Hepatocyte (in vitro differentiated cells): ENCODE data around the gene CCDC136. TPM values are rescaled to one million over a fixed set of nuclear protein-coding genes. Genes with fewer than 3 reads are reported as not detected.

Experiments used
- DNase-seq: peaks from one replicate; pipeline ENCODE4 v3.0.0-alpha.2; 2016; ENCODE audit warnings: low spot score
- H2AFZ ChIP-seq: fragments of 200-600 bp; sonication (generic); 2 replicates; pipeline ENCODE4 v1.6.0; 2016; ENCODE audit warnings: antibody characterized with exemption, mild to moderate bottlenecking
- H3K27ac ChIP-seq: fragments of 200-600 bp; sonication (generic); 2 replicates; pipeline ENCODE4 v1.5.1; 2016; ENCODE audit warnings: mild to moderate bottlenecking
- H3K27me3 ChIP-seq: fragments of 200-600 bp; sonication (generic); 2 replicates; pipeline ENCODE4 v1.6.1; 2016
- H3K36me3 ChIP-seq: fragments of 200-600 bp; sonication (generic); replicated peaks from 2 replicates; pipeline ENCODE4 v1.5.1; 2016; ENCODE audit warnings: low read depth; ENCODE audit not compliant: insufficient read depth
- H3K4me1 ChIP-seq: fragments of 200-600 bp; sonication (generic); 2 replicates; pipeline ENCODE4 v1.5.1; 2016; ENCODE audit warnings: mild to moderate bottlenecking, moderate library complexity; ENCODE audit not compliant: insufficient read depth
- H3K4me2 ChIP-seq: fragments of 200-600 bp; sonication (generic); 2 replicates; pipeline ENCODE4 v1.6.0; 2016
- H3K4me3 ChIP-seq: fragments of 200-600 bp; sonication (generic); 2 replicates; pipeline ENCODE4 v1.5.1; 2016; ENCODE audit warnings: mild to moderate bottlenecking
- H3K79me2 ChIP-seq: fragments of 200-600 bp; sonication (generic); 2 replicates; pipeline ENCODE4 v1.6.0; 2017; ENCODE audit warnings: mild to moderate bottlenecking
- H3K9me2 ChIP-seq: fragments of 200-600 bp; sonication (generic); replicated peaks from 2 replicates; pipeline ENCODE4 v1.6.0; 2017; ENCODE audit warnings: mild to moderate bottlenecking; ENCODE audit not compliant: insufficient read depth
- H3K9me3 ChIP-seq: fragments of 200-600 bp; sonication (generic); 2 replicates; pipeline ENCODE4 v1.5.1; 2016; ENCODE audit warnings: low read depth, mild to moderate bottlenecking
- H4K20me1 ChIP-seq: fragments of 200-600 bp; sonication (generic); 2 replicates; pipeline ENCODE4 v1.6.0; 2016; ENCODE audit warnings: mild to moderate bottlenecking; ENCODE audit not compliant: insufficient read depth, poor library complexity, severe bottlenecking
- EZH2 ChIP-seq: fragments of 200-600 bp; sonication (generic); IDR thresholded peaks from 2 replicates; pipeline ENCODE4 v1.6.1; 2016; ENCODE audit warnings: antibody characterized with exemption, mild to moderate bottlenecking, borderline replicate concordance
- EZH2phosphoT487 ChIP-seq: fragments of 200-600 bp; sonication (generic); IDR thresholded peaks from one replicate; pipeline ENCODE4 v1.6.1; 2018; ENCODE audit warnings: antibody characterized with exemption, mild to moderate bottlenecking, low read depth, moderate library complexity; ENCODE audit not compliant: unreplicated experiment, severe bottlenecking
- WGBS: methylation state at CpG from one replicate; pipeline ENCODE4 v1.1.6; 2016; ENCODE audit warnings: low lambda C conversion rate; ENCODE audit errors: missing lambda C conversion rate; 5-methylcytosine and 5-hydroxymethylcytosine counted together
- polyA plus RNA-seq: library from polyadenylated mRNA; unstranded; fragments of >200 nt; fragmentation: Nextera tagmentation; extraction: Ambion mirVana; gene quantifications from 2 replicates; pipeline ENCODE4 v1.2.1, GENCODE V29; 2016
- total RNA-seq: library from RNA; depleted of rRNA; stranded (reverse); fragments of >200 nt; gene quantifications from 2 replicates; pipeline ENCODE4 v1.2.3, GENCODE V29; 2014
- TF ChIP-seq, protein P1 (sequence below): fragments of 200-600 bp; sonication (generic); IDR thresholded peaks from 2 replicates; pipeline ENCODE4 v1.5.1; 2016; ENCODE audit warnings: antibody characterized with exemption, mild to moderate bottlenecking; ENCODE audit not compliant: poor library complexity

CCDC136 gene
- total and polyA plus RNA-seq, 2 experiments from 2014 or later, result 3.8 to 5.6 TPM

- no peaks in the 10 kb centered on the region for H3K9me2 ChIP-seq
- TF ChIP-seq, protein P1, sequence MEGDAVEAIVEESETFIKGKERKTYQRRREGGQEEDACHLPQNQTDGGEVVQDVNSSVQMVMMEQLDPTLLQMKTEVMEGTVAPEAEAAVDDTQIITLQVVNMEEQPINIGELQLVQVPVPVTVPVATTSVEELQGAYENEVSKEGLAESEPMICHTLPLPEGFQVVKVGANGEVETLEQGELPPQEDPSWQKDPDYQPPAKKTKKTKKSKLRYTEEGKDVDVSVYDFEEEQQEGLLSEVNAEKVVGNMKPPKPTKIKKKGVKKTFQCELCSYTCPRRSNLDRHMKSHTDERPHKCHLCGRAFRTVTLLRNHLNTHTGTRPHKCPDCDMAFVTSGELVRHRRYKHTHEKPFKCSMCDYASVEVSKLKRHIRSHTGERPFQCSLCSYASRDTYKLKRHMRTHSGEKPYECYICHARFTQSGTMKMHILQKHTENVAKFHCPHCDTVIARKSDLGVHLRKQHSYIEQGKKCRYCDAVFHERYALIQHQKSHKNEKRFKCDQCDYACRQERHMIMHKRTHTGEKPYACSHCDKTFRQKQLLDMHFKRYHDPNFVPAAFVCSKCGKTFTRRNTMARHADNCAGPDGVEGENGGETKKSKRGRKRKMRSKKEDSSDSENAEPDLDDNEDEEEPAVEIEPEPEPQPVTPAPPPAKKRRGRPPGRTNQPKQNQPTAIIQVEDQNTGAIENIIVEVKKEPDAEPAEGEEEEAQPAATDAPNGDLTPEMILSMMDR, result no peak
- TF ChIP-seq EZH2 (no peak), EZH2phosphoT487 (no peak)
- H3K27ac ChIP-seq, result no peak overlapping the region
- H3K9me3 ChIP-seq, result no peaks in the 10 kb centered on the region
- H2AFZ ChIP-seq, result no peak overlapping the region
- no peaks in the 10 kb centered on the region for H4K20me1 ChIP-seq
- no peak for DNase-seq
- H3K27me3 ChIP-seq, result no peaks in the 10 kb centered on the region
- WGBS, result 85% methylated on average over 3 of the region's 3 CpGs
- H3K4me3 ChIP-seq, result no peak overlapping the region
- no peak overlapping the region for H3K4me2 ChIP-seq
- H3K79me2 ChIP-seq, result no peaks in the 10 kb centered on the region
- H3K36me3 ChIP-seq, result no peaks in the 10 kb centered on the region
- H3K4me1 ChIP-seq, result no peaks in the 10 kb centered on the region
Observed at GRCh38 chr7:128818694-128819093, 26.9 kb downstream of the CCDC136 start.

- WGBS, result 93% methylated on average over 4 of the region's 4 CpGs
- no peaks in the 10 kb centered on the region for H3K9me3 ChIP-seq
- no peaks in the 10 kb centered on the region for H3K9me2 ChIP-seq
- no peak for DNase-seq
- H3K4me2 ChIP-seq, result no peak overlapping the region
- no peak overlapping the region for H3K27ac ChIP-seq
- H4K20me1 ChIP-seq, result no peaks in the 10 kb centered on the region
- H3K4me1 ChIP-seq, result no peaks in the 10 kb centered on the region
- H3K36me3 ChIP-seq, result no peaks in the 10 kb centered on the region
- H3K27me3 ChIP-seq, result no peaks in the 10 kb centered on the region
- no peak overlapping the region for H2AFZ ChIP-seq
- TF ChIP-seq, protein P1, result no peak
- TF ChIP-seq EZH2phosphoT487 (no peak), EZH2 (no peak)
- H3K4me3 ChIP-seq, result no peak overlapping the region
- no peaks in the 10 kb centered on the region for H3K79me2 ChIP-seq
Observed at GRCh38 chr7:128821724-128822123, 30.0 kb downstream of the CCDC136 start.

DNA sequence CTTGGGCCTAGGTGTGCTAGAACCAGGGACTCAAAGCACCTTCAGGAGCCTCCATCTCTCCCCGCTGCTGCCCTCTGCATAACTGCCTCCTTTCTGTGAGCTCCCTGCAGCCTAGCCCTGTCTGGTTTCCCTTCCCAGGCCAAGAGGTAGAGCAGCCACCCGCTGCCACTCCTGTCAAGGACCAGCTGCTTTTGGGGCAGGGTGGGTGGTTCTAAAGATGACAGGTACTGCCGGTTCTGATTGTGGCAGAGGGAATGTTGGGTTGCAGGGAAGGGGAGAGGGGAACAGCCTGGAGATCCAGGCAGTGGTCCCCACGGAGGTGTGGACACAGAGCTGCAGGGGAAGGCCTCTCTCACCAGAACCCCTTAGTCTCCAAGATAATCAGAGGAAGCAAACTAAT, 34.7 kb downstream of the CCDC136 start:
- Histone ChIP-seq H3K27me3 (peaks cover 6% of the 10 kb centered on the region), H3K4me2 (no peak overlapping the region), H3K27ac (peak overlapping the region; percentile 89), H3K4me3 (no peak overlapping the region), H3K36me3 (no peaks in the 10 kb centered on the region), H3K4me1 (peaks cover 34% of the 10 kb centered on the region), H2AFZ (no peak overlapping the region), H3K9me3 (no peaks in the 10 kb centered on the region), H4K20me1 (no peaks in the 10 kb centered on the region), H3K79me2 (peaks cover 2% of the 10 kb centered on the region), H3K9me2 (no peaks in the 10 kb centered on the region)
- WGBS, result 84% methylated on average over 4 of the region's 4 CpGs
- TF ChIP-seq, protein P1, result no peak
- no peak for TF ChIP-seq EZH2phosphoT487
- no peak for TF ChIP-seq EZH2
- no peak for DNase-seq

DNA sequence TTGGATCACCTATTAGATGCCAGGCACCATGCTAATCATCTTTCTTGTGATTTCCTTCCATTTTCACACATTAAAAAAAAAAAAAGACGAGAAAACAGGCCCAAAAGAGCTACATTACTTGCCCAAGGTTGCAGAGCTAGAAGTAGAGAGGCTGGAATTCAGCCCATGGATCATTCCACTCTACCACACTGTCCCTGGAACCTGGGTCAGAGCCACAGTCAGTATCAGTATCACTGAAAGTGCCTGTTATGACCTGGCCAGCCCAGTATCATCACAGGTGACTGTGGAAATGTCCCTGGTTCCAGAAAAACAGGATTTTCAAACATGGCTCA, 35.1 kb downstream of the CCDC136 start:
- no peaks in the 10 kb centered on the region for H3K9me2 ChIP-seq
- no peaks in the 10 kb centered on the region for H4K20me1 ChIP-seq
- peaks cover 2% of the 10 kb centered on the region for H3K79me2 ChIP-seq
- peaks cover 37% of the 10 kb centered on the region for H3K4me1 ChIP-seq
- no peak for DNase-seq
- H3K27ac ChIP-seq, result peak overlapping the region; percentile 89
- H3K4me2 ChIP-seq, result no peak overlapping the region
- peaks cover 6% of the 10 kb centered on the region for H3K27me3 ChIP-seq
- H2AFZ ChIP-seq, result no peak overlapping the region
- no peaks in the 10 kb centered on the region for H3K36me3 ChIP-seq
- TF ChIP-seq EZH2, result no peak
- no peak for TF ChIP-seq EZH2phosphoT487
- TF ChIP-seq, protein P1, result no peak
- H3K9me3 ChIP-seq, result no peaks in the 10 kb centered on the region
- WGBS, result 85% methylated on average over 1 of the region's 1 CpG
- H3K4me3 ChIP-seq, result no peak overlapping the region
